GM10266 (cell line): Measurements from ENCODE around the gene RFX2.
"Not testable (repeated sequence)": the region's sequence is repeated elsewhere in the genome, so short reads cannot be mapped to it uniquely, and the experiment has no call there.

ENCODE experiments used
- DNase-seq: peaks from one replicate; pipeline ENCODE4 v3.0.0; 2012; ENCODE audit errors: extremely low spot score
- CTCF ChIP-seq: IDR thresholded peaks from 2 replicates; pipeline ENCODE4 v1.5.1; 2012; ENCODE audit warnings: mild to moderate bottlenecking, low read depth; ENCODE audit not compliant: control insufficient read depth, insufficient read depth; ENCODE audit errors: missing control alignments

Gene RFX2

GRCh38 chr19:6010107-6010506 lies 100.2 kb downstream of the RFX2 start:
- no peak for DNase-seq
- TF ChIP-seq CTCF = no peak

- no peak for DNase-seq
- TF ChIP-seq CTCF = no peak
Measured at GRCh38 chr19:6007866-6008265, 102.4 kb downstream of the RFX2 start.

GRCh38 chr19:6006896-6007295 lies 103.4 kb downstream of the RFX2 start:
- DNase-seq = no peak
- no peak for TF ChIP-seq CTCF

- not testable (repeated sequence) for DNase-seq
Measured at GRCh38 chr19:6006070-6006446, 104.2 kb downstream of the RFX2 start.

GRCh38 chr19:6005321-6006069 lies 104.8 kb downstream of the RFX2 start:
- TF ChIP-seq CTCF = no peak
- no peak for DNase-seq

- DNase-seq = no peak
- TF ChIP-seq CTCF = no peak
Measured at GRCh38 chr19:6003976-6004375, 106.3 kb downstream of the RFX2 start.

- no peak for TF ChIP-seq CTCF
- DNase-seq = no peak
Measured at GRCh38 chr19:6002591-6002990, 107.7 kb downstream of the RFX2 start.

- no peak for TF ChIP-seq CTCF
Measured at GRCh38 chr19:6000228-6000847, 110.0 kb downstream of the RFX2 start.

More at GRCh38 chr19:6000228-6000847, 110.0 kb downstream of the RFX2 start:
- DNase-seq = no peak
